ENCODE measurements around the gene ANKIB1. TPM values are rescaled to one million over a fixed set of nuclear protein-coding genes. Genes with fewer than 3 reads are reported as not detected.

The ANKIB1 gene
- total and polyA plus RNA-seq, 2 donors from 2014 or later: 10.7 to 59.0 TPM

GRCh38 chr7:92332782-92333181 is 87.0 kb downstream of the ANKIB1 start:
- H3K36me3 ChIP-seq (ENCODE audit: control insufficient read depth in 2 of 3, insufficient read depth in 3 of 3, low read length in 3 of 3): peaks cover 0 to 2% (median 0%) of the 10 kb centered on the region in 3 donors

DNA sequence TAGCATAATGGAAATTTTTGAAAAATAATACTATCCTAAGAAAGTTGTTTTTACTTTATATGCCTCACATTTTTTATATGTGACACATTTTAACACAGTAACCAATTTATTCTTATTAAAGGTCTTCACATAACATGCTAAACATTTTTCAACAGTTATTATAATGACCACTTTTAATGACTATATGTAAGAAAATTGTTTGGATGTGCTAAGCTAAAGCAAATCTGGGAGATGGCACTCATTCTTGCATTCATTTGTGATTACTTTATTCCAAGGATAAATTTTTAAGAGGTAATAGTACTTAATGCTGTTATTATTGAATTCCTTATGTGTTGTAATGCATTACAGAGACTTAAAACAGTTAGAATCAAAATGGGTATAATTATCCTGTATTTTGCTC is 88.1 kb downstream of the ANKIB1 start:
- H3K9ac ChIP-seq (ENCODE audit: low read length in 3 of 3): no peak overlapping the region
- intact Hi-C loops (cut with DNase I): no loop called here
- H3K36me3 ChIP-seq (ENCODE audit: control insufficient read depth in 2 of 3, insufficient read depth in 3 of 3, low read length in 3 of 3): peaks cover 0 to 2% (median 0%) of the 10 kb centered on the region in 3 donors
- TF ChIP-seq, protein P1, sequence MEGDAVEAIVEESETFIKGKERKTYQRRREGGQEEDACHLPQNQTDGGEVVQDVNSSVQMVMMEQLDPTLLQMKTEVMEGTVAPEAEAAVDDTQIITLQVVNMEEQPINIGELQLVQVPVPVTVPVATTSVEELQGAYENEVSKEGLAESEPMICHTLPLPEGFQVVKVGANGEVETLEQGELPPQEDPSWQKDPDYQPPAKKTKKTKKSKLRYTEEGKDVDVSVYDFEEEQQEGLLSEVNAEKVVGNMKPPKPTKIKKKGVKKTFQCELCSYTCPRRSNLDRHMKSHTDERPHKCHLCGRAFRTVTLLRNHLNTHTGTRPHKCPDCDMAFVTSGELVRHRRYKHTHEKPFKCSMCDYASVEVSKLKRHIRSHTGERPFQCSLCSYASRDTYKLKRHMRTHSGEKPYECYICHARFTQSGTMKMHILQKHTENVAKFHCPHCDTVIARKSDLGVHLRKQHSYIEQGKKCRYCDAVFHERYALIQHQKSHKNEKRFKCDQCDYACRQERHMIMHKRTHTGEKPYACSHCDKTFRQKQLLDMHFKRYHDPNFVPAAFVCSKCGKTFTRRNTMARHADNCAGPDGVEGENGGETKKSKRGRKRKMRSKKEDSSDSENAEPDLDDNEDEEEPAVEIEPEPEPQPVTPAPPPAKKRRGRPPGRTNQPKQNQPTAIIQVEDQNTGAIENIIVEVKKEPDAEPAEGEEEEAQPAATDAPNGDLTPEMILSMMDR (IDR thresholded peaks at IDR 0.05; ENCODE audit: borderline replicate concordance, extremely low read depth, insufficient read depth): no peak
- no peak overlapping the region for H3K27ac ChIP-seq (ENCODE audit: low read depth in 2 of 2, low read length in 2 of 2)
- H3K4me1 ChIP-seq (ENCODE audit: control insufficient read depth in 2 of 3, insufficient read depth in 2 of 3, low read depth in 1 of 3, low read length in 3 of 3): no peaks in the 10 kb centered on the region
- no peaks in the 10 kb centered on the region for H3K27me3 ChIP-seq (ENCODE audit: control insufficient read depth, insufficient read depth, low read length)
- no peak for FAIRE-seq
- H3K9me3 ChIP-seq (ENCODE audit: control insufficient read depth in 2 of 3, insufficient read depth in 1 of 3, low read length in 3 of 3): no peaks in the 10 kb centered on the region
- no peak overlapping the region for H3K4me3 ChIP-seq (ENCODE audit: low read length in 3 of 3)
- DNase-seq: no peak

More at GRCh38 chr7:92332782-92333181, 87.0 kb downstream of the ANKIB1 start:
- no peak overlapping the region for H3K27ac ChIP-seq (ENCODE audit: low read depth in 2 of 2, low read length in 2 of 2)
- H3K9ac ChIP-seq (ENCODE audit: low read length in 3 of 3): no peak overlapping the region
- DNase-seq (no peak), FAIRE-seq (no peak)
- no peaks in the 10 kb centered on the region for H3K4me1 ChIP-seq (ENCODE audit: control insufficient read depth in 2 of 3, insufficient read depth in 2 of 3, low read depth in 1 of 3, low read length in 3 of 3)
- intact Hi-C loops (cut with DNase I): no loop called here
- TF ChIP-seq, protein P1 (IDR thresholded peaks at IDR 0.05; ENCODE audit: borderline replicate concordance, extremely low read depth, insufficient read depth): no peak
- H3K9me3 ChIP-seq (ENCODE audit: control insufficient read depth in 2 of 3, insufficient read depth in 1 of 3, low read length in 3 of 3): no peaks in the 10 kb centered on the region
- H3K27me3 ChIP-seq (ENCODE audit: control insufficient read depth, insufficient read depth, low read length): no peaks in the 10 kb centered on the region
- no peak overlapping the region for H3K4me3 ChIP-seq (ENCODE audit: low read length in 3 of 3)

DNA sequence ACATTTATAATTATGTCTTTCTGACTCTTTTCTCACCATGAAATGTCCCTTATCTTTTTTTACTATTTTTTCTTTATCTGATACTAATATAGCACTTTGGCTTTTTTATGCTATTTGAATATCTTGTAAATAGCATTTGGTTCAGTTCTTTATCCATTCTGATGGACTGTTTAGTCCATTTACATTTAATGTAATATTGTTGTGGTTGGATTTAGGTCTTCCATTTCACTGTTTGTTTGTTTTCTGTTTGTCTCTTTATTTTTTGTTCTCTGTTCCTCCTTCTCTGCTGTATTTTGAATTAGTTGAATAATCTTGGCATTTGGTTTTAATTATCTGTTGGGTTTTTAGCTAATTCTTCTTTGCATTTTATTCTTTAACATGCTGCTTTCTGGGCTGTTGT is 89.8 kb downstream of the ANKIB1 start:
- H3K4me1 ChIP-seq (ENCODE audit: control insufficient read depth in 2 of 3, insufficient read depth in 2 of 3, low read depth in 1 of 3, low read length in 3 of 3): no peaks in the 10 kb centered on the region
- FAIRE-seq: no peak
- no peak overlapping the region for H3K4me3 ChIP-seq (ENCODE audit: low read length in 3 of 3)
- H3K27me3 ChIP-seq (ENCODE audit: control insufficient read depth, insufficient read depth, low read length): no peaks in the 10 kb centered on the region
- no peak for DNase-seq
- intact Hi-C loops (cut with DNase I): no loop called here
- H3K36me3 ChIP-seq (ENCODE audit: control insufficient read depth in 2 of 3, insufficient read depth in 3 of 3, low read length in 3 of 3): peaks cover 0 to 2% (median 0%) of the 10 kb centered on the region in 3 donors
- no peak overlapping the region for H3K9ac ChIP-seq (ENCODE audit: low read length in 3 of 3)
- H3K9me3 ChIP-seq (ENCODE audit: control insufficient read depth in 2 of 3, insufficient read depth in 1 of 3, low read length in 3 of 3): no peaks in the 10 kb centered on the region
- TF ChIP-seq, protein P1 (IDR thresholded peaks at IDR 0.05; ENCODE audit: borderline replicate concordance, extremely low read depth, insufficient read depth): no peak
- H3K27ac ChIP-seq (ENCODE audit: low read depth in 2 of 2, low read length in 2 of 2): no peak overlapping the region

All from kidney (tissue), 14 donors.